Fibroblast of lung (primary cell): ENCODE measurements around the gene FRMD4A. TPM values are rescaled to one million over a fixed set of nuclear protein-coding genes. Genes with fewer than 3 reads are reported as not detected.

ENCODE experiments used
- DNase-seq, 2 donors: peaks; one replicate each; pipeline versions ENCODE4 v3.0.0 to v3.0.0-alpha.2; 2010; ENCODE audit warnings: low read depth in 2 of 2
- H2AFZ ChIP-seq: 2 replicates; pipeline ENCODE4 v1.5.1; 2012; ENCODE audit warnings: low read length, control low read depth, inconsistent platforms
- H3K27ac ChIP-seq: 2 replicates; pipeline ENCODE4 v1.5.1; 2011; ENCODE audit warnings: low read length, control low read depth; ENCODE audit not compliant: insufficient read depth
- H3K27me3 ChIP-seq: 2 replicates; pipeline ENCODE4 v1.5.1; 2011; ENCODE audit warnings: mild to moderate bottlenecking, low read length; ENCODE audit not compliant: control insufficient read depth, insufficient read depth
- H3K36me3 ChIP-seq: 2 replicates; pipeline ENCODE4 v1.5.1; 2011; ENCODE audit warnings: low read length; ENCODE audit not compliant: control insufficient read depth, insufficient read depth
- H3K4me1 ChIP-seq: 2 replicates; pipeline ENCODE4 v1.5.1; 2011; ENCODE audit warnings: low read length; ENCODE audit not compliant: control insufficient read depth, insufficient read depth; ENCODE audit errors: extremely low read depth
- H3K4me2 ChIP-seq: 2 replicates; pipeline ENCODE4 v1.5.1; 2011; ENCODE audit warnings: low read length, control low read depth; ENCODE audit not compliant: insufficient read depth; ENCODE audit errors: extremely low read depth
- H3K4me3 ChIP-seq, 4 experiments: fragments of 200-600 bp in 1 of 4; sonication (generic) in 1 of 4; replicated peaks in 1 of 4; 2 replicates each; pipeline ENCODE4 v1.5.1; 2011 to 2016; ENCODE audit warnings: low read length in 4 of 4, low read depth in 3 of 4, mild to moderate bottlenecking in 3 of 4, control low read depth in 2 of 4, inconsistent platforms in 1 of 4, mixed read lengths in 1 of 4; ENCODE audit not compliant: insufficient read depth in 1 of 4; ENCODE audit errors: control extremely low read depth in 1 of 4
- H3K79me2 ChIP-seq: 2 replicates; pipeline ENCODE4 v1.5.1; 2012; ENCODE audit warnings: mild to moderate bottlenecking, low read length, inconsistent platforms; ENCODE audit not compliant: control insufficient read depth, insufficient read depth
- H3K9ac ChIP-seq: 2 replicates; pipeline ENCODE4 v1.5.1; 2011; ENCODE audit warnings: mild to moderate bottlenecking, low read length, control low read depth; ENCODE audit not compliant: insufficient read depth
- H3K9me3 ChIP-seq: 2 replicates; pipeline ENCODE4 v1.5.1; 2012; ENCODE audit warnings: low read depth, low read length; ENCODE audit not compliant: control insufficient read depth, insufficient read depth
- H4K20me1 ChIP-seq: 2 replicates; pipeline ENCODE4 v1.5.1; 2011; ENCODE audit warnings: low read length; ENCODE audit not compliant: control insufficient read depth, insufficient read depth; ENCODE audit errors: extremely low read depth
- CTCF ChIP-seq, 2 donors: IDR thresholded peaks in 1 of 2; conservative IDR thresholded peaks in 1 of 2; 1 replicate in 1 of 2; 2 replicates in 1 of 2; pipeline ENCODE4 v1.5.1; 2011 to 2012; ENCODE audit warnings: low read length in 2 of 2, control low read depth in 1 of 2, inconsistent platforms in 1 of 2, low read depth in 1 of 2, mild to moderate bottlenecking in 1 of 2
- EZH2 ChIP-seq: IDR thresholded peaks from 2 replicates; pipeline ENCODE4 v1.5.1; 2012; ENCODE audit warnings: low read length, control low read depth, mild to moderate bottlenecking; ENCODE audit errors: missing control alignments
- polyA plus RNA-seq, 2 donors: library from polyadenylated mRNA; depleted of rRNA in 1 of 2; stranded (reverse) in 1 of 2; unstranded in 1 of 2; fragments of >200 nt; gene quantifications; 2 replicates each; pipeline ENCODE4 v1.2.1, GENCODE V29; 2011 to 2012; ENCODE audit warnings: missing spikeins in 1 of 2
- total RNA-seq: library from RNA; depleted of rRNA; stranded (reverse); fragments of >200 nt; gene quantifications from 2 replicates; pipeline ENCODE4 v1.2.1, GENCODE V29; 2014

FRMD4A gene
- total and polyA plus RNA-seq, 2 donors (not counting 1 experiment from before 2014, with no cell fraction given), result 26.9 to 63.6 TPM

GRCh38 chr10:13860886-13861285 is 469.8 kb downstream of the FRMD4A start:
- Histone ChIP-seq H3K27ac (no peak overlapping the region), H3K4me1 (peaks cover 4% of the 10 kb centered on the region)

GRCh38 chr10:13859979-13860654 is 470.6 kb downstream of the FRMD4A start:
- H3K9me3 ChIP-seq, result no peaks in the 10 kb centered on the region
- H3K79me2 ChIP-seq, result peaks cover 21% of the 10 kb centered on the region
- DNase-seq, result peak in 1 of 2 donors; percentile 29
- peaks cover 2% of the 10 kb centered on the region for H3K36me3 ChIP-seq
- H4K20me1 ChIP-seq, result no peaks in the 10 kb centered on the region
- no peaks in the 10 kb centered on the region for H3K27me3 ChIP-seq
- no peak overlapping the region for H2AFZ ChIP-seq
- no peak overlapping the region for H3K9ac ChIP-seq
- H3K27ac ChIP-seq, result no peak overlapping the region
- no peak overlapping the region for H3K4me2 ChIP-seq
- no peak overlapping the region for H3K4me3 ChIP-seq
- no peaks in the 10 kb centered on the region for H3K4me1 ChIP-seq
- TF ChIP-seq CTCF (conservative IDR thresholded peaks at IDR 0.05 in 1 of 2, IDR thresholded peaks at IDR 0.05 in 1 of 2; ENCODE audit: low read depth in 1 of 2, low read length in 2 of 2) (no peak), EZH2 (no peak)

More at GRCh38 chr10:13860886-13861285, 469.8 kb downstream of the FRMD4A start:
- no peak overlapping the region for H2AFZ ChIP-seq
- peaks cover 24% of the 10 kb centered on the region for H3K79me2 ChIP-seq
- no peaks in the 10 kb centered on the region for H3K9me3 ChIP-seq
- no peaks in the 10 kb centered on the region for H4K20me1 ChIP-seq
- peaks cover 2% of the 10 kb centered on the region for H3K36me3 ChIP-seq
- no peak overlapping the region for H3K4me3 ChIP-seq
- no peak overlapping the region for H3K4me2 ChIP-seq
- TF ChIP-seq EZH2 (no peak), CTCF (conservative IDR thresholded peaks at IDR 0.05 in 1 of 2, IDR thresholded peaks at IDR 0.05 in 1 of 2; ENCODE audit: low read depth in 1 of 2, low read length in 2 of 2) (no peak)
- H3K27me3 ChIP-seq, result no peaks in the 10 kb centered on the region
- DNase-seq, result no peak
- H3K9ac ChIP-seq, result no peak overlapping the region

DNA sequence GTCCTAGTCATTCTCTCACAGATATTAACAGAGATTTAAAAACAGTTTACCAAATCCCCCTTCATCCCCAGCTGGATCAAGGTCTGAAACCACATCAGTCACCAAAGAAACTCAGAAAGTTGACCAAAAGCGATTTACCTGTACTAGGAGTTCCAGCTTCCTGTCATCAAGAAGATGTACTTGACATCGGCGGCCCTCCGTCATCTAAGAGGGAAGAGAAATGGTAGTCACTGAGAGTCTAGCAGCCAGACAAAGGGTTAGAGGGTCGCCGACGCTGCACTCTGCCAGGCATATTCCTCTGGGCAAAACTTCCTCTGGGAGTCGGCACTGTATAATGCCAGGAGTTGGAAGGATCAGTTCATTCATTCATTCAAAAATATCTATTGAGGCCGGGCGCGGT is 472.0 kb downstream of the FRMD4A start:
- no peak for DNase-seq
- TF ChIP-seq EZH2 (no peak), CTCF (conservative IDR thresholded peaks at IDR 0.05 in 1 of 2, IDR thresholded peaks at IDR 0.05 in 1 of 2; ENCODE audit: low read depth in 1 of 2, low read length in 2 of 2) (no peak)
- H3K9me3 ChIP-seq, result no peaks in the 10 kb centered on the region
- H3K27me3 ChIP-seq, result no peaks in the 10 kb centered on the region
- no peak overlapping the region for H3K9ac ChIP-seq
- no peak overlapping the region for H2AFZ ChIP-seq
- no peak overlapping the region for H3K27ac ChIP-seq
- H3K36me3 ChIP-seq, result peaks cover 2% of the 10 kb centered on the region
- no peaks in the 10 kb centered on the region for H3K4me1 ChIP-seq
- no peak overlapping the region for H3K4me3 ChIP-seq
- no peak overlapping the region for H3K4me2 ChIP-seq
- peaks cover 17% of the 10 kb centered on the region for H3K79me2 ChIP-seq
- H4K20me1 ChIP-seq, result no peaks in the 10 kb centered on the region
